Neural progenitor cell (in vitro differentiated cells): ENCODE results near the gene RTKN2. TPM values are rescaled to one million over a fixed set of nuclear protein-coding genes. Genes with fewer than 3 reads are reported as not detected.

ENCODE experiments used
- DNase-seq: peaks from one replicate; pipeline ENCODE4 v3.0.0-alpha.2; 2016; ENCODE audit warnings: low spot score
- H2AFZ ChIP-seq: fragments of 200-600 bp; sonication (generic); replicated peaks from 2 replicates; pipeline ENCODE4 v1.6.1; 2016; ENCODE audit warnings: antibody characterized with exemption
- H3F3A ChIP-seq: fragments of 200-600 bp; sonication (generic); 2 replicates; pipeline ENCODE4 v1.6.1; 2016; ENCODE audit warnings: antibody characterized with exemption, low read depth
- H3K27ac ChIP-seq: fragments of 200-600 bp; sonication (generic); 2 replicates; pipeline ENCODE4 v1.5.1; 2016; ENCODE audit warnings: mild to moderate bottlenecking
- H3K27me3 ChIP-seq: fragments of 200-600 bp; sonication (generic); 2 replicates; pipeline ENCODE4 v1.6.1; 2016; ENCODE audit warnings: mild to moderate bottlenecking, moderate library complexity
- H3K36me3 ChIP-seq: fragments of 200-600 bp; sonication (generic); 2 replicates; pipeline ENCODE4 v1.5.1; 2016
- H3K4me1 ChIP-seq: fragments of 200-600 bp; sonication (generic); 2 replicates; pipeline ENCODE4 v1.6.1; 2016; ENCODE audit warnings: mixed run types
- H3K4me2 ChIP-seq: fragments of 200-600 bp; sonication (generic); 2 replicates; pipeline ENCODE4 v1.6.1; 2016
- H3K4me3 ChIP-seq: fragments of 200-600 bp; sonication (generic); 2 replicates; pipeline ENCODE4 v1.5.1; 2016
- H3K79me2 ChIP-seq: fragments of 200-600 bp; sonication (generic); 2 replicates; pipeline ENCODE4 v1.6.1; 2016; ENCODE audit warnings: low read depth
- H3K9ac ChIP-seq: fragments of 200-600 bp; sonication (generic); 2 replicates; pipeline ENCODE4 v1.6.1; 2016
- H3K9me3 ChIP-seq: fragments of 200-600 bp; sonication (generic); 2 replicates; pipeline ENCODE4 v1.5.1; 2016; ENCODE audit warnings: low read depth
- H4K20me1 ChIP-seq: fragments of 200-600 bp; sonication (generic); 2 replicates; pipeline ENCODE4 v1.6.1; 2016; ENCODE audit warnings: low read depth
- H3K27ac Mint-ChIP-seq: 3 replicates; pipeline ENCODE4 v1.8.0; 2021; ENCODE audit warnings: mixed read lengths
- H3K27me3 Mint-ChIP-seq: 2 replicates; pipeline ENCODE4 v1.8.0; 2022; ENCODE audit warnings: low read depth, mild to moderate bottlenecking, inconsistent platforms, moderate library complexity, mixed read lengths; ENCODE audit not compliant: insufficient read depth
- H3K36me3 Mint-ChIP-seq: 3 replicates; pipeline ENCODE4 v1.8.0; 2021; ENCODE audit warnings: mixed read lengths
- H3K4me1 Mint-ChIP-seq: 3 replicates; pipeline ENCODE4 v1.8.0; 2021; ENCODE audit warnings: mixed read lengths
- H3K4me3 Mint-ChIP-seq: 3 replicates; pipeline ENCODE4 v1.8.0; 2021; ENCODE audit warnings: mild to moderate bottlenecking, moderate library complexity, mixed read lengths
- H3K9me3 Mint-ChIP-seq: 3 replicates; pipeline ENCODE4 v1.8.0; 2020; ENCODE audit warnings: mixed read lengths
- EZH2 ChIP-seq: fragments of 200-600 bp; sonication (generic); IDR thresholded peaks from 2 replicates; pipeline ENCODE4 v1.6.1; 2017; ENCODE audit warnings: antibody characterized with exemption, mild to moderate bottlenecking, moderate library complexity
- EZH2phosphoT487 ChIP-seq: fragments of 200-600 bp; sonication (generic); IDR thresholded peaks from 2 replicates; pipeline ENCODE4 v1.6.1; 2017; ENCODE audit warnings: antibody characterized with exemption
- total RNA-seq: library from RNA; depleted of rRNA; stranded (reverse); fragments of >200 nt; gene quantifications from 2 replicates; pipeline ENCODE4 v1.2.3, GENCODE V29; 2015; ENCODE audit warnings: low replicate concordance
- TF ChIP-seq, protein P1 (sequence below): fragments of 200-600 bp; sonication (generic); IDR thresholded peaks from 2 replicates; pipeline ENCODE4 v1.5.1; 2017; ENCODE audit warnings: antibody characterized with exemption, mild to moderate bottlenecking

Gene RTKN2
- total RNA-seq, 1 donor from 2014 or later: 65.9 TPM

DNA sequence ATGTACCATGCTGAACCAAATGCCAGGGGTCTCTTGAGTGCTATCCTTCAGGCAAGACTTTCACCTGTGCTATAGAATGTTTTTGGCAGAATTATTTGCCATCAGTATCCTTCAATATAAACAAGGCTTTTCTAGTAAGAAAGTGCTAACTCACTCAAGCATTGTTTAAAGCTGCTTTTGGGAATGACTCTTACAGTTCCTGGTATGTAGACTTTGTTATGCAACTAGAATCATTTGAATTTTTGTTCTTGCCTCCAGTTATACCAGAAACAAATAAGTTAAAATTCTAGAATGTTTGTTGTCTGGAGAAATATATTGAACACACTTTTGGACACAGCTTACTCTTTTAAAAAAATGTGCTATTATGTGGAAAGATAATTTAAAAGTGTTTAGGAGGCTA is 39.5 kb upstream of the RTKN2 start:
- no peaks in the 10 kb centered on the region for H3K79me2 ChIP-seq
- H3K36me3 Mint-ChIP-seq: no peaks in the 10 kb centered on the region
- TF ChIP-seq, protein P1, sequence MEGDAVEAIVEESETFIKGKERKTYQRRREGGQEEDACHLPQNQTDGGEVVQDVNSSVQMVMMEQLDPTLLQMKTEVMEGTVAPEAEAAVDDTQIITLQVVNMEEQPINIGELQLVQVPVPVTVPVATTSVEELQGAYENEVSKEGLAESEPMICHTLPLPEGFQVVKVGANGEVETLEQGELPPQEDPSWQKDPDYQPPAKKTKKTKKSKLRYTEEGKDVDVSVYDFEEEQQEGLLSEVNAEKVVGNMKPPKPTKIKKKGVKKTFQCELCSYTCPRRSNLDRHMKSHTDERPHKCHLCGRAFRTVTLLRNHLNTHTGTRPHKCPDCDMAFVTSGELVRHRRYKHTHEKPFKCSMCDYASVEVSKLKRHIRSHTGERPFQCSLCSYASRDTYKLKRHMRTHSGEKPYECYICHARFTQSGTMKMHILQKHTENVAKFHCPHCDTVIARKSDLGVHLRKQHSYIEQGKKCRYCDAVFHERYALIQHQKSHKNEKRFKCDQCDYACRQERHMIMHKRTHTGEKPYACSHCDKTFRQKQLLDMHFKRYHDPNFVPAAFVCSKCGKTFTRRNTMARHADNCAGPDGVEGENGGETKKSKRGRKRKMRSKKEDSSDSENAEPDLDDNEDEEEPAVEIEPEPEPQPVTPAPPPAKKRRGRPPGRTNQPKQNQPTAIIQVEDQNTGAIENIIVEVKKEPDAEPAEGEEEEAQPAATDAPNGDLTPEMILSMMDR: no peak
- TF ChIP-seq EZH2: no peak
- no peak for TF ChIP-seq EZH2phosphoT487
- no peaks in the 10 kb centered on the region for H3F3A ChIP-seq
- no peaks in the 10 kb centered on the region for H3K36me3 ChIP-seq
- no peak overlapping the region for H3K9ac ChIP-seq
- H3K27me3 Mint-ChIP-seq: no peaks in the 10 kb centered on the region
- no peaks in the 10 kb centered on the region for H4K20me1 ChIP-seq
- H3K4me3 Mint-ChIP-seq: no peak overlapping the region
- H3K9me3 Mint-ChIP-seq: no peaks in the 10 kb centered on the region
- H3K4me3 ChIP-seq: no peak overlapping the region
- H3K9me3 ChIP-seq: no peaks in the 10 kb centered on the region
- no peaks in the 10 kb centered on the region for H3K4me1 ChIP-seq
- H3K4me1 Mint-ChIP-seq: no peaks in the 10 kb centered on the region
- no peak overlapping the region for H3K27ac ChIP-seq
- no peak overlapping the region for H2AFZ ChIP-seq
- H3K27me3 ChIP-seq: no peaks in the 10 kb centered on the region
- DNase-seq: no peak
- H3K4me2 ChIP-seq: no peak overlapping the region
- H3K27ac Mint-ChIP-seq: no peak overlapping the region

DNA sequence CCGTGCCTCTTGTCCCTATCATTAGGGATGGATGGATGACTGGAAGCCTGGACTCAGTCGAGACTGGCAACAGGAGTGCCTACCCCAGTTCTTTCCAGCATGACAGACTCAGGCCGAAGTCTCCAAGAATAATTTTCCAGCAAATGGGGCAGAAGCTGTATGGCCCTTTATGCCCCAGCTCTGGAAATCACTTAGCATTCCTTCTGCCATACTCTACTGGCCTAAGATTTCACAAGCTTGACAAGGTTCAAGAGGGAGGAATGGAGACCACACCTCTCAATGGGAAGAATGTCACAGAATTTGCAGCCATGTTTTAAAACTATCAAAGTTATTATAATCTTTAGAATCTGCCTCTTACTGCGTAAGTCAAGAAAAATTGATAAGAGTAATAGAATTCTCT is 39.0 kb upstream of the RTKN2 start:
- TF ChIP-seq EZH2 (no peak), EZH2phosphoT487 (no peak)
- TF ChIP-seq, protein P1: no peak
- Mint-ChIP-seq H3K4me3 (no peak overlapping the region), H3K4me1 (no peaks in the 10 kb centered on the region), H3K36me3 (no peaks in the 10 kb centered on the region), H3K9me3 (no peaks in the 10 kb centered on the region), H3K27me3 (no peaks in the 10 kb centered on the region), H3K27ac (no peak overlapping the region)
- H2AFZ ChIP-seq: no peak overlapping the region
- H3F3A ChIP-seq: no peaks in the 10 kb centered on the region
- H3K79me2 ChIP-seq: no peaks in the 10 kb centered on the region
- H4K20me1 ChIP-seq: no peaks in the 10 kb centered on the region
- H3K9me3 ChIP-seq: no peaks in the 10 kb centered on the region
- H3K36me3 ChIP-seq: no peaks in the 10 kb centered on the region
- no peak overlapping the region for H3K4me3 ChIP-seq
- H3K9ac ChIP-seq: no peak overlapping the region
- no peak overlapping the region for H3K4me2 ChIP-seq
- H3K27ac ChIP-seq: no peak overlapping the region
- H3K4me1 ChIP-seq: no peaks in the 10 kb centered on the region
- H3K27me3 ChIP-seq: no peaks in the 10 kb centered on the region
- DNase-seq: no peak

DNA sequence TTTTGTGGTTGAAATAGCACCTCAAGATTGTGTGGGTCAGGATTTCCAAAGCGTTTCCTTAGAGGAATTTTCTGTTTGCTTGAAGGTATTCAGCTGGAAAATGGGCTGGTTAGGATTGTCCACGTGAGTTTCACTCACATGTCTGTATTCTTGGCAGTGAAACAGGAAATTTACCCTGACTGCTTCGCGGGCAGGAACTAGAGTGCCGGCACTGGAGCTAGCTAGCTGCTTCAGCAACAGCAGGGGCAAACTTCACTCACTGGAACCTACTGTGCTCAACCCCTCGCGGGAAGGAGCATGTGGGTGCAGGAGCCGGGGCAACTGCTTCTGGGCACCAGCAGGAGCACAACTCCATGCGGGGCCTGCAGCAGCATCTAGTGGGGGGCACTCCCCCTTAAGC is 38.0 kb upstream of the RTKN2 start:
- no peak overlapping the region for H3K27ac Mint-ChIP-seq
- Histone ChIP-seq H3K9me3 (no peaks in the 10 kb centered on the region), H3K79me2 (no peaks in the 10 kb centered on the region), H4K20me1 (no peaks in the 10 kb centered on the region), H3K36me3 (no peaks in the 10 kb centered on the region), H3K27ac (no peak overlapping the region), H3K27me3 (no peaks in the 10 kb centered on the region), H3K4me2 (no peak overlapping the region), H3K4me1 (no peaks in the 10 kb centered on the region), H3F3A (no peaks in the 10 kb centered on the region), H3K9ac (no peak overlapping the region), H2AFZ (no peak overlapping the region), H3K4me3 (no peak overlapping the region)
- no peaks in the 10 kb centered on the region for H3K36me3 Mint-ChIP-seq
- no peak for DNase-seq
- H3K4me1 Mint-ChIP-seq: no peaks in the 10 kb centered on the region
- TF ChIP-seq, protein P1: no peak
- TF ChIP-seq EZH2phosphoT487: no peak
- no peak for TF ChIP-seq EZH2
- no peak overlapping the region for H3K4me3 Mint-ChIP-seq
- no peaks in the 10 kb centered on the region for H3K27me3 Mint-ChIP-seq
- H3K9me3 Mint-ChIP-seq: no peaks in the 10 kb centered on the region

DNA sequence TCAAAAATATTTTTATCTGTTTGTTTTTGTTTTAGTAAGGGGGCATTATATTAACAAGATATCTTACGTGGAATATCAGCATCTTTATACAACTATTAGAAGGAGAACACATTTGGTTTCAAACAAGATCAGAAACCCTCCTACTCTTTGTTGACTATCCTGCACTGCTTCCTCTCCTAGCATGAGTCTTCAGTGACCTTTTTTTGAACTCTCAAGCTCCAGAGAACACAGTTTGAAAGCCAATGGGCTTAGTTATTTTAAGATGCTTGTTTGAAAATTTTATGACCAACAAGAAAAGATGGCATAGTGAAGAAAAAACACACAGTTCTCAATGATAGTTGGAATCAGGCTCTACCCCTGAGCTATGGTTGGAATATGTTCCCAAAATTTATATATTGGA is 37.2 kb upstream of the RTKN2 start:
- DNase-seq: no peak
- no peaks in the 10 kb centered on the region for H3K36me3 Mint-ChIP-seq
- Histone ChIP-seq H4K20me1 (no peaks in the 10 kb centered on the region), H3K4me2 (no peak overlapping the region), H3K4me3 (no peak overlapping the region), H3F3A (no peaks in the 10 kb centered on the region), H3K27ac (no peak overlapping the region), H3K79me2 (no peaks in the 10 kb centered on the region), H3K4me1 (no peaks in the 10 kb centered on the region), H3K9me3 (no peaks in the 10 kb centered on the region), H3K9ac (no peak overlapping the region), H3K27me3 (no peaks in the 10 kb centered on the region), H3K36me3 (no peaks in the 10 kb centered on the region), H2AFZ (no peak overlapping the region)
- no peaks in the 10 kb centered on the region for H3K4me1 Mint-ChIP-seq
- H3K9me3 Mint-ChIP-seq: no peaks in the 10 kb centered on the region
- TF ChIP-seq, protein P1: no peak
- TF ChIP-seq EZH2phosphoT487 (no peak), EZH2 (no peak)
- no peak overlapping the region for H3K4me3 Mint-ChIP-seq
- H3K27me3 Mint-ChIP-seq: no peaks in the 10 kb centered on the region
- H3K27ac Mint-ChIP-seq: no peak overlapping the region
